HepG2 (cell line): Measurements from ENCODE around the gene CPN1. TPM values are rescaled to one million over a fixed set of nuclear protein-coding genes. Genes with fewer than 3 reads are reported as not detected.
A peak's percentile ranks its signal among the peaks of the same experiment; 100 is the strongest.

Source experiments
- ASH2L ChIP-seq: fragments of 300-600, 200-600 bp; sonication (generic); IDR thresholded peaks from 2 replicates; pipeline ENCODE4 v1.7.0; 2017; ENCODE audit warnings: low read depth, mild to moderate bottlenecking, moderate library complexity, mixed read lengths, low read length; ENCODE audit not compliant: insufficient read length
- ATF1 ChIP-seq: IDR thresholded peaks from 2 replicates; pipeline ENCODE4 v1.6.1; 2016; ENCODE audit warnings: mild to moderate bottlenecking, control low read depth
- CAMTA2 ChIP-seq: sonication (generic); formaldehyde crosslinking; IDR thresholded peaks from 2 replicates; pipeline ENCODE4 v1.4.0; 2020; ENCODE audit warnings: mild to moderate bottlenecking, missing genetic modification reagents, borderline replicate concordance
- CBFB ChIP-seq: sonication (generic); formaldehyde crosslinking; IDR thresholded peaks from 2 replicates; pipeline ENCODE4 v1.4.0; 2020; ENCODE audit warnings: missing genetic modification reagents
- ERF ChIP-seq: IDR thresholded peaks from 2 replicates; pipeline ENCODE4 v1.6.1; 2018; ENCODE audit warnings: missing biosample characterization, missing genetic modification reagents
- PHF8 ChIP-seq: sonication (generic); formaldehyde crosslinking; IDR thresholded peaks from 2 replicates; pipeline ENCODE4 v1.5.0; 2020; ENCODE audit warnings: missing genetic modification reagents
- SRY ChIP-seq: sonication (generic); formaldehyde crosslinking; IDR thresholded peaks from 2 replicates; pipeline ENCODE4 v1.8.0; 2022; ENCODE audit warnings: mild to moderate bottlenecking, missing genetic modification reagents
- STAT5B ChIP-seq: sonication (generic); formaldehyde crosslinking; IDR thresholded peaks from 2 replicates; pipeline ENCODE4 v1.4.0; 2020; ENCODE audit warnings: missing genetic modification reagents
- ZNF670 ChIP-seq: sonication (generic); formaldehyde crosslinking; IDR thresholded peaks from 2 replicates; pipeline ENCODE4 v1.8.0; 2022; ENCODE audit warnings: mild to moderate bottlenecking, missing genetic modification reagents, borderline replicate concordance
- ZNF672 ChIP-seq: sonication (generic); formaldehyde crosslinking; IDR thresholded peaks from 2 replicates; pipeline ENCODE4 v1.8.1; 2022; ENCODE audit warnings: missing genetic modification reagents
- ZNF75D ChIP-seq: sonication (generic); formaldehyde crosslinking; IDR thresholded peaks from 2 replicates; pipeline ENCODE4 v1.8.1; 2023; ENCODE audit warnings: missing genetic modification reagents, mild to moderate bottlenecking, borderline replicate concordance
- ZNF768 ChIP-seq: sonication (generic); formaldehyde crosslinking; IDR thresholded peaks from 2 replicates; pipeline ENCODE4 v1.4.0; 2020; ENCODE audit warnings: missing genetic modification reagents
- polyA plus RNA-seq, 8 experiments: library from polyadenylated mRNA; depleted of rRNA in 3 of 8; stranded (reverse) in 7 of 8; unstranded in 1 of 8; fragments of >200 nt; fragmentation: Illumina TruSeq in 4 of 8; extraction: Trizol in 4 of 8; gene quantifications; 2 replicates each; pipeline versions ENCODE4 v1.2.1 to v1.2.3, GENCODE V29; 2011 to 2016; ENCODE audit warnings: low read depth in 4 of 8, missing spikeins in 1 of 8, mixed read lengths in 1 of 8; ENCODE audit not compliant: insufficient read depth in 1 of 8
- total RNA-seq, 5 experiments: library from RNA; depleted of rRNA; stranded (reverse); fragments of >200 nt; fragmentation: Illumina TruSeq; extraction: Trizol; gene quantifications; 2 replicates each; pipeline ENCODE4 v1.2.3, GENCODE V29; 2016; ENCODE audit warnings: low read depth in 1 of 5
- TF ChIP-seq, protein P1 (sequence below): sonication (generic); formaldehyde crosslinking; IDR thresholded peaks from 2 replicates; pipeline ENCODE4 v1.5.0; 2020; ENCODE audit warnings: mild to moderate bottlenecking, missing genetic modification reagents
- TF ChIP-seq, protein P2 (sequence below): sonication (generic); formaldehyde crosslinking; IDR thresholded peaks from 2 replicates; pipeline ENCODE4 v1.5.0; 2020; ENCODE audit warnings: mild to moderate bottlenecking, missing genetic modification reagents, moderate library complexity
- TF ChIP-seq, protein P3 (sequence below): sonication (generic); formaldehyde crosslinking; IDR thresholded peaks from 2 replicates; pipeline ENCODE4 v1.5.0; 2020; ENCODE audit warnings: mild to moderate bottlenecking, missing genetic modification reagents, borderline replicate concordance
- TF ChIP-seq, protein P4 (sequence below): sonication (generic); formaldehyde crosslinking; IDR thresholded peaks from 2 replicates; pipeline ENCODE4 v1.4.0; 2020; ENCODE audit warnings: missing genetic modification reagents
- TF ChIP-seq, protein P5 (sequence below): IDR thresholded peaks from 2 replicates; pipeline ENCODE4 v1.6.1; 2016; ENCODE audit warnings: low read depth, control low read depth
- TF ChIP-seq, protein P6 (sequence below): sonication (generic); formaldehyde crosslinking; IDR thresholded peaks from 2 replicates; pipeline ENCODE4 v1.5.0; 2020; ENCODE audit warnings: missing genetic modification reagents

The CPN1 gene
- total and polyA plus RNA-seq, 2 of the 13 experiments (the other 11 are each of a cell fraction or from before 2014, with no cell fraction given), result 17.3 to 35.1 TPM

DNA sequence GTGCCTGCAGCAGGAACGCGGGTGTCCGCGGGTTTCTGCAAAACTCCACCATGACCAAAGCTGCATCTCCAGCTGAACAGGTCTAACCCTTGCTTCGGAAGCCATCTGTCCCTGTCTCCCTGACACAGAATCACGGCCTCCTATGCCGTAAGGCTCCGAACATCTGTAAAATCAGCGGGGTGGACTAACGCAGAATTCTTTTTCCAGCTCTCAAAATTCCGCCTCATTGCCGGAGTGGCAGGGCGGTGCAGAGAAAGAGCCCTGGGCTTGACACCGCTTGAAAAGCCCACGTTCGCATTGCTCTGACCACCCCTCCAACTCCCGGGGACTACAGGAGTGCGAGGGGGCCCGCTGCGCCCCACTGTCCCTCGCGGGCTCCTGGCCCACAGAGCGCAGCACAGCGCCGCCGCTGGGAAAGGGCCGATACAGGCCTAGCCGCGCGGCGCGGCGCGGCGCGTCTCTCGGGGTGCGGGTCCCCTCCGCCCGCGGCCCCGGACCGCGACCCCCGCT is 72.3 kb downstream of the CPN1 start (continued):
- TF ChIP-seq, protein P1, sequence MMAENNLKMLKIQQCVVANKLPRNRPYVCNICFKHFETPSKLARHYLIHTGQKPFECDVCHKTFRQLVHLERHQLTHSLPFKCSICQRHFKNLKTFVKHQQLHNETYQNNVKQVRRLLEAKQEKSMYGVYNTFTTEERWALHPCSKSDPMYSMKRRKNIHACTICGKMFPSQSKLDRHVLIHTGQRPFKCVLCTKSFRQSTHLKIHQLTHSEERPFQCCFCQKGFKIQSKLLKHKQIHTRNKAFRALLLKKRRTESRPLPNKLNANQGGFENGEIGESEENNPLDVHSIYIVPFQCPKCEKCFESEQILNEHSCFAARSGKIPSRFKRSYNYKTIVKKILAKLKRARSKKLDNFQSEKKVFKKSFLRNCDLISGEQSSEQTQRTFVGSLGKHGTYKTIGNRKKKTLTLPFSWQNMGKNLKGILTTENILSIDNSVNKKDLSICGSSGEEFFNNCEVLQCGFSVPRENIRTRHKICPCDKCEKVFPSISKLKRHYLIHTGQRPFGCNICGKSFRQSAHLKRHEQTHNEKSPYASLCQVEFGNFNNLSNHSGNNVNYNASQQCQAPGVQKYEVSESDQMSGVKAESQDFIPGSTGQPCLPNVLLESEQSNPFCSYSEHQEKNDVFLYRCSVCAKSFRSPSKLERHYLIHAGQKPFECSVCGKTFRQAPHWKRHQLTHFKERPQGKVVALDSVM, result 0 out of 2 replicates have a peak, but pooled peaks have one; percentile 9
- TF ChIP-seq ZNF670 (0 out of 2 replicates have a peak, but pooled peaks have one; percentile 45), ERF (no peak), CBFB (CRISPR knock-in tag) (0 out of 2 replicates have a peak, but pooled peaks have one; percentile 8), CAMTA2 (CRISPR knock-in tag) (peak; percentile 56; the same call in 1 of the 2 replicates), ATF1 (CRISPR knock-in tag) (no peak), ZNF75D (CRISPR knock-in tag) (no peak), STAT5B (CRISPR knock-in tag) (no peak), ASH2L (peak; percentile 72), SRY (CRISPR knock-in tag) (no peak), ZNF672 (CRISPR knock-in tag) (no peak), ZNF768 (CRISPR knock-in tag) (peak; percentile 38; the same call in 1 of the 2 replicates), PHF8 (CRISPR knock-in tag) (peak; percentile 67)
- TF ChIP-seq, protein P2, sequence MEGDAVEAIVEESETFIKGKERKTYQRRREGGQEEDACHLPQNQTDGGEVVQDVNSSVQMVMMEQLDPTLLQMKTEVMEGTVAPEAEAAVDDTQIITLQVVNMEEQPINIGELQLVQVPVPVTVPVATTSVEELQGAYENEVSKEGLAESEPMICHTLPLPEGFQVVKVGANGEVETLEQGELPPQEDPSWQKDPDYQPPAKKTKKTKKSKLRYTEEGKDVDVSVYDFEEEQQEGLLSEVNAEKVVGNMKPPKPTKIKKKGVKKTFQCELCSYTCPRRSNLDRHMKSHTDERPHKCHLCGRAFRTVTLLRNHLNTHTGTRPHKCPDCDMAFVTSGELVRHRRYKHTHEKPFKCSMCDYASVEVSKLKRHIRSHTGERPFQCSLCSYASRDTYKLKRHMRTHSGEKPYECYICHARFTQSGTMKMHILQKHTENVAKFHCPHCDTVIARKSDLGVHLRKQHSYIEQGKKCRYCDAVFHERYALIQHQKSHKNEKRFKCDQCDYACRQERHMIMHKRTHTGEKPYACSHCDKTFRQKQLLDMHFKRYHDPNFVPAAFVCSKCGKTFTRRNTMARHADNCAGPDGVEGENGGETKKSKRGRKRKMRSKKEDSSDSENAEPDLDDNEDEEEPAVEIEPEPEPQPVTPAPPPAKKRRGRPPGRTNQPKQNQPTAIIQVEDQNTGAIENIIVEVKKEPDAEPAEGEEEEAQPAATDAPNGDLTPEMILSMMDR (CRISPR knock-in tag), result peak; percentile 61
- TF ChIP-seq, protein P3, sequence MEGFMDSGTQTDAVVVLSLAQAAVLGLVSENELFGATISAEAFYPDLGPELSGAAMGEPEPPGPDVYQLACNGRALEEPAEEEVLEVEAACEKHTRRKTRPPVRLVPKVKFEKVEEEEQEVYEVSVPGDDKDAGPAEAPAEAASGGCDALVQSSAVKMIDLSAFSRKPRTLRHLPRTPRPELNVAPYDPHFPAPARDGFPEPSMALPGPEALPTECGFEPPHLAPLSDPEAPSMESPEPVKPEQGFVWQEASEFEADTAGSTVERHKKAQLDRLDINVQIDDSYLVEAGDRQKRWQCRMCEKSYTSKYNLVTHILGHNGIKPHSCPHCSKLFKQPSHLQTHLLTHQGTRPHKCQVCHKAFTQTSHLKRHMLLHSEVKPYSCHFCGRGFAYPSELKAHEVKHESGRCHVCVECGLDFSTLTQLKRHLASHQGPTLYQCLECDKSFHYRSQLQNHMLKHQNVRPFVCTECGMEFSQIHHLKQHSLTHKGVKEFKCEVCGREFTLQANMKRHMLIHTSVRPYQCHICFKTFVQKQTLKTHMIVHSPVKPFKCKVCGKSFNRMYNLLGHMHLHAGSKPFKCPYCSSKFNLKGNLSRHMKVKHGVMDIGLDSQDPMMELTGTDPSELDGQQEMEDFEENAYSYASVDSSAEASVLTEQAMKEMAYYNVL (CRISPR knock-in tag), result 0 out of 2 replicates have a peak, but pooled peaks have one; percentile 40
- TF ChIP-seq, protein P4, sequence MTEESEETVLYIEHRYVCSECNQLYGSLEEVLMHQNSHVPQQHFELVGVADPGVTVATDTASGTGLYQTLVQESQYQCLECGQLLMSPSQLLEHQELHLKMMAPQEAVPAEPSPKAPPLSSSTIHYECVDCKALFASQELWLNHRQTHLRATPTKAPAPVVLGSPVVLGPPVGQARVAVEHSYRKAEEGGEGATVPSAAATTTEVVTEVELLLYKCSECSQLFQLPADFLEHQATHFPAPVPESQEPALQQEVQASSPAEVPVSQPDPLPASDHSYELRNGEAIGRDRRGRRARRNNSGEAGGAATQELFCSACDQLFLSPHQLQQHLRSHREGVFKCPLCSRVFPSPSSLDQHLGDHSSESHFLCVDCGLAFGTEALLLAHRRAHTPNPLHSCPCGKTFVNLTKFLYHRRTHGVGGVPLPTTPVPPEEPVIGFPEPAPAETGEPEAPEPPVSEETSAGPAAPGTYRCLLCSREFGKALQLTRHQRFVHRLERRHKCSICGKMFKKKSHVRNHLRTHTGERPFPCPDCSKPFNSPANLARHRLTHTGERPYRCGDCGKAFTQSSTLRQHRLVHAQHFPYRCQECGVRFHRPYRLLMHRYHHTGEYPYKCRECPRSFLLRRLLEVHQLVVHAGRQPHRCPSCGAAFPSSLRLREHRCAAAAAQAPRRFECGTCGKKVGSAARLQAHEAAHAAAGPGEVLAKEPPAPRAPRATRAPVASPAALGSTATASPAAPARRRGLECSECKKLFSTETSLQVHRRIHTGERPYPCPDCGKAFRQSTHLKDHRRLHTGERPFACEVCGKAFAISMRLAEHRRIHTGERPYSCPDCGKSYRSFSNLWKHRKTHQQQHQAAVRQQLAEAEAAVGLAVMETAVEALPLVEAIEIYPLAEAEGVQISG (CRISPR knock-in tag), result 0 out of 2 replicates have a peak, but pooled peaks have one; percentile 11
- TF ChIP-seq, protein P5, sequence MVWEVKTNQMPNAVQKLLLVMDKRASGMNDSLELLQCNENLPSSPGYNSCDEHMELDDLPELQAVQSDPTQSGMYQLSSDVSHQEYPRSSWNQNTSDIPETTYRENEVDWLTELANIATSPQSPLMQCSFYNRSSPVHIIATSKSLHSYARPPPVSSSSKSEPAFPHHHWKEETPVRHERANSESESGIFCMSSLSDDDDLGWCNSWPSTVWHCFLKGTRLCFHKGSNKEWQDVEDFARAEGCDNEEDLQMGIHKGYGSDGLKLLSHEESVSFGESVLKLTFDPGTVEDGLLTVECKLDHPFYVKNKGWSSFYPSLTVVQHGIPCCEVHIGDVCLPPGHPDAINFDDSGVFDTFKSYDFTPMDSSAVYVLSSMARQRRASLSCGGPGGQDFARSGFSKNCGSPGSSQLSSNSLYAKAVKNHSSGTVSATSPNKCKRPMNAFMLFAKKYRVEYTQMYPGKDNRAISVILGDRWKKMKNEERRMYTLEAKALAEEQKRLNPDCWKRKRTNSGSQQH (CRISPR knock-in tag), result peak; percentile 57; the same call in 1 of the 2 replicates
- TF ChIP-seq, protein P6, sequence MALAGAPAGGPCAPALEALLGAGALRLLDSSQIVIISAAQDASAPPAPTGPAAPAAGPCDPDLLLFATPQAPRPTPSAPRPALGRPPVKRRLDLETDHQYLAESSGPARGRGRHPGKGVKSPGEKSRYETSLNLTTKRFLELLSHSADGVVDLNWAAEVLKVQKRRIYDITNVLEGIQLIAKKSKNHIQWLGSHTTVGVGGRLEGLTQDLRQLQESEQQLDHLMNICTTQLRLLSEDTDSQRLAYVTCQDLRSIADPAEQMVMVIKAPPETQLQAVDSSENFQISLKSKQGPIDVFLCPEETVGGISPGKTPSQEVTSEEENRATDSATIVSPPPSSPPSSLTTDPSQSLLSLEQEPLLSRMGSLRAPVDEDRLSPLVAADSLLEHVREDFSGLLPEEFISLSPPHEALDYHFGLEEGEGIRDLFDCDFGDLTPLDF (CRISPR knock-in tag), result peak; percentile 16; the same call in 1 of the 2 replicates
